Ovary (tissue), 3 donors: Measurements from ENCODE around the gene CACHD1.

Source experiments
- POLR2A ChIP-seq: fragments of 450-650 bp; IDR thresholded peaks from one replicate; pipeline ENCODE4 v1.6.1; 2017; ENCODE audit warnings: antibody characterized with exemption, mild to moderate bottlenecking, moderate library complexity
- TF ChIP-seq, protein P1 (sequence below), 3 donors: fragments of 450-650 bp in 2 of 3; fragments of 200-600 bp in 1 of 3; IDR thresholded peaks; one replicate each; pipeline versions ENCODE4 v1.5.1 to v1.8.0; 2016 to 2022; ENCODE audit warnings: antibody characterized with exemption in 3 of 3, mild to moderate bottlenecking in 1 of 3
- donor health status: DM: no; HTN: no; CAD: no.

DNA sequence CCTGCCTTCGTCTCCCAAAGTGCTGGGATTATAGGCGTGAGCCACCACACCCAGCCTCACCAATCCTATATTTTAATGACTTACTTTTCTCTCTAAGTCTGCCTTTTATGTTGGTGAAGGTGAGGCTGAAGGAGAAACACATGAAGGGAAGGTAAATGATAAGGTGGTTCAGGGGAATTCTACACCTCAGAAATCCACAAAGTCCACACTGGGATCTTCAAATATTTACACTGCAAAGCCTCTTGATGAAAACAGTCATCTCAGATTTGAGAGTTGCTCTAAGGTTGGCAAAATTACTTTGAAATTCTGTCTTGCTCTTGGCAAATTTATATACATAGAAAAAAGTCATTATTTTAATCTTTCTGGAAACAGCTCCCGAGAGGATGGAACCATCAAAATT lies 42.0 kb upstream of the CACHD1 start:
- no peak for TF ChIP-seq POLR2A
- TF ChIP-seq, protein P1, sequence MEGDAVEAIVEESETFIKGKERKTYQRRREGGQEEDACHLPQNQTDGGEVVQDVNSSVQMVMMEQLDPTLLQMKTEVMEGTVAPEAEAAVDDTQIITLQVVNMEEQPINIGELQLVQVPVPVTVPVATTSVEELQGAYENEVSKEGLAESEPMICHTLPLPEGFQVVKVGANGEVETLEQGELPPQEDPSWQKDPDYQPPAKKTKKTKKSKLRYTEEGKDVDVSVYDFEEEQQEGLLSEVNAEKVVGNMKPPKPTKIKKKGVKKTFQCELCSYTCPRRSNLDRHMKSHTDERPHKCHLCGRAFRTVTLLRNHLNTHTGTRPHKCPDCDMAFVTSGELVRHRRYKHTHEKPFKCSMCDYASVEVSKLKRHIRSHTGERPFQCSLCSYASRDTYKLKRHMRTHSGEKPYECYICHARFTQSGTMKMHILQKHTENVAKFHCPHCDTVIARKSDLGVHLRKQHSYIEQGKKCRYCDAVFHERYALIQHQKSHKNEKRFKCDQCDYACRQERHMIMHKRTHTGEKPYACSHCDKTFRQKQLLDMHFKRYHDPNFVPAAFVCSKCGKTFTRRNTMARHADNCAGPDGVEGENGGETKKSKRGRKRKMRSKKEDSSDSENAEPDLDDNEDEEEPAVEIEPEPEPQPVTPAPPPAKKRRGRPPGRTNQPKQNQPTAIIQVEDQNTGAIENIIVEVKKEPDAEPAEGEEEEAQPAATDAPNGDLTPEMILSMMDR (IDR thresholded peaks at IDR 0.05): no peak
